Cardiac fibroblast (primary cell): ENCODE results near the gene SLC37A3.
"Not testable (repeated sequence)": the region's sequence is repeated elsewhere in the genome, so short reads cannot be mapped to it uniquely, and the experiment has no call there.

ENCODE experiments used
- DNase-seq, 2 donors: peaks; one replicate each; pipeline versions ENCODE4 v3.0.0 to v3.0.0-alpha.2; 2010; ENCODE audit warnings: low read depth in 2 of 2
- H3K4me3 ChIP-seq, 2 donors: replicated peaks in 1 of 2; 1 replicate in 1 of 2; 2 replicates in 1 of 2; pipeline ENCODE4 v1.5.1; 2011; ENCODE audit warnings: low read depth in 2 of 2, low read length in 2 of 2, mild to moderate bottlenecking in 2 of 2, moderate library complexity in 1 of 2
- TF ChIP-seq, protein P1 (sequence below): IDR thresholded peaks from one replicate; pipeline ENCODE4 v1.5.1; 2011; ENCODE audit warnings: low read depth, mild to moderate bottlenecking, low read length, inconsistent platforms

The SLC37A3 gene

DNA sequence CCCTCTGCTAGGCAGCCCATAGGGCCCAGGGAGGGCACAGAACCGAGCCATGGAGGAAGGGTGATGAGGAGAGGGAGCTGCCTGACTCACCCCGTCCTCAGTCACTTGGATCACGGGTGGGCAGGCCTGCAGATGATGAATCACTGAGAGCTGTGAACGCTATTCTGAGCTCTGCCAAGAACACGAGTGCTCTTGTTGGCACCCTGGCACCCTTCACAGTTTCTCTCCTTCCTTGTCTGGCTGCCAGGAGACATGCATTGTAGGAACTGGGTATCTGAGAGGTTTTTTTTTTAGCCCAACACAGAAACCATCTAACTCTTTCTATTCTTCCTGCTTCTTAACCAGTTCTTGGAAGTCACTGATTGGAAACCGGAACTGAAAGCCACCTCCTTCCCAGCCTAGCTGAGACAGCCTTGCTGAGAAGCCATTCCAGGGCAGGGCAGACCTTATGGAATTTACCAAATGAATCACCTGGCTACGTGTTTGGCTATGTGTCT is 82.1 kb downstream of the SLC37A3 start:
- DNase-seq, result peak; percentile 75 to 81
- TF ChIP-seq, protein P1, sequence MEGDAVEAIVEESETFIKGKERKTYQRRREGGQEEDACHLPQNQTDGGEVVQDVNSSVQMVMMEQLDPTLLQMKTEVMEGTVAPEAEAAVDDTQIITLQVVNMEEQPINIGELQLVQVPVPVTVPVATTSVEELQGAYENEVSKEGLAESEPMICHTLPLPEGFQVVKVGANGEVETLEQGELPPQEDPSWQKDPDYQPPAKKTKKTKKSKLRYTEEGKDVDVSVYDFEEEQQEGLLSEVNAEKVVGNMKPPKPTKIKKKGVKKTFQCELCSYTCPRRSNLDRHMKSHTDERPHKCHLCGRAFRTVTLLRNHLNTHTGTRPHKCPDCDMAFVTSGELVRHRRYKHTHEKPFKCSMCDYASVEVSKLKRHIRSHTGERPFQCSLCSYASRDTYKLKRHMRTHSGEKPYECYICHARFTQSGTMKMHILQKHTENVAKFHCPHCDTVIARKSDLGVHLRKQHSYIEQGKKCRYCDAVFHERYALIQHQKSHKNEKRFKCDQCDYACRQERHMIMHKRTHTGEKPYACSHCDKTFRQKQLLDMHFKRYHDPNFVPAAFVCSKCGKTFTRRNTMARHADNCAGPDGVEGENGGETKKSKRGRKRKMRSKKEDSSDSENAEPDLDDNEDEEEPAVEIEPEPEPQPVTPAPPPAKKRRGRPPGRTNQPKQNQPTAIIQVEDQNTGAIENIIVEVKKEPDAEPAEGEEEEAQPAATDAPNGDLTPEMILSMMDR, result no peak
- H3K4me3 ChIP-seq, result peak overlapping the region in 1 of 2 donors; percentile 14

DNA sequence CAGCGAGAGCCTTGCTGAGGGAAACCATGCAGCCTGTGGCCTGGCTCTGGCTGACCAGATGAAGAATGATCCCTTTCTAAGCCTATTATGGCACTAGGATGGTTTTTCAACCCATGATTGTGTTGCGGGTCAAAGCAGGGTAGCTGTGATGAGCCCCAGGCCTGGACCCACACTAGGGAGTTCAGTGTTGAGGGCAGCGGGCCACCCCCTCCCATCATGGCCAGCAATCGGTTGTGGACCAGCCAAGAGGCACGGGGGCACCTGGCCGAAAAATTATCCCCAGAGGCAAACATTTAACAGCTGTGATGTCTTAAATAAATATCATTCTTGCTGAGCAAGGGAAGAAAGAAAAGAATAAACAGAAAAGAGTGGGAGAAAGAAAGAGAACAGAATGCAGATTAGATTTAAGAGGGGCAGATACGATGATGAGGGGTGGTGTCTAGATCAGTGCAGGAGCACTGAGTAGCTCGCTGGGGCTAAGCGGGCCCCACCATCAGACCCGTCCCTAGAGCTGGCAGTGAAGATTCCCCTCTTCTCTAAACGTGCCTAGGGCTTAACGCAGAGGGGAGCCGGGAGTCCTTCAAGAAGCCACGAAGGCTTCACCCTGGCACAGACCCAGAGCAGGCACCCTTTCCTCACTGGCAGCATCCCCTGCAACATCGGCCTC is 82.7 kb downstream of the SLC37A3 start:
- peak overlapping the region in 1 of 2 donors; percentile 14 for H3K4me3 ChIP-seq
- TF ChIP-seq, protein P1, result no peak
- no peak for DNase-seq

DNA sequence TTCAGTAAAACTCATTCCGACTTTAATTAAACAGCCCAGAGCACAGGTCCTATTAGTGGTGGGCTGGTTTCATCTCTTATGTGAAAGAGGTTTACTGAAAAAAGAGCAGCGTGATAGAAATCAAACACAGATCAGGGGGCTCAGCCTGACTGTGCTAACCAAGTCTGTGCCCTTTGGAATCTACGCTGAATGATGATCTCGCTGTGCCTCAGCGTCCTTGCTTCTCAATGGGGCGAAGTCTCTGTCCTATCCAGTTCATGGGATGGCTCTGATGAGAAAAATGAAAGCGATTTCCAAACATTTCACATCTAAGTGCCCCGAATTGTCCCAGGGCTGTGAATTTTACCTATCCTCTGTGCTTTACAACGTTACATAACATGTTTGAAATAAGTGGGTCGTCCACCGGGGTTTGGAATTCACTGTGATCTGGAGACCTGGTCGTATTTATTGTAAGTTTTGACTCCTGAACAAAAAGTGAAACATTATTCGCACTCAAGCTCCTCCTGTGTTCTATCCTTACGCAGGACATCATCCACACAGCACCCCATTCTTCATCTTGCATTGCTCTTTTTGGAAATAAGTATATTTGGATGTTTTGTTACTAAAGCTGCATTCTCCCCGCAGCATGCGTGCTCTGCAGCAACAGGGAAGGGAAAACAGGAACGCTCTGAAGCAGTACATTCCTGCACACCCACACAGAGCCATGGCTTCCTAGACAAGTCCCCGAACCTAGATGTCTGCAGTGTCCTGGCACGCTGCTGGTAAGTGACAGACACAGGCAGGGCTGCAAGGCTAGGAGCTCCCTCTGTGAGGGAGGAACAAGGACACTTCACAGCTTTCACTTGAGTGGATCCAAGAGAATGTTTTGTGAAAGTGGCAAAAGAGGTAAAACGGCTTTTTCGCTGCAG is 83.5 kb downstream of the SLC37A3 start:
- DNase-seq, result no peak
- TF ChIP-seq, protein P1, result no peak
- no peak overlapping the region for H3K4me3 ChIP-seq

DNA sequence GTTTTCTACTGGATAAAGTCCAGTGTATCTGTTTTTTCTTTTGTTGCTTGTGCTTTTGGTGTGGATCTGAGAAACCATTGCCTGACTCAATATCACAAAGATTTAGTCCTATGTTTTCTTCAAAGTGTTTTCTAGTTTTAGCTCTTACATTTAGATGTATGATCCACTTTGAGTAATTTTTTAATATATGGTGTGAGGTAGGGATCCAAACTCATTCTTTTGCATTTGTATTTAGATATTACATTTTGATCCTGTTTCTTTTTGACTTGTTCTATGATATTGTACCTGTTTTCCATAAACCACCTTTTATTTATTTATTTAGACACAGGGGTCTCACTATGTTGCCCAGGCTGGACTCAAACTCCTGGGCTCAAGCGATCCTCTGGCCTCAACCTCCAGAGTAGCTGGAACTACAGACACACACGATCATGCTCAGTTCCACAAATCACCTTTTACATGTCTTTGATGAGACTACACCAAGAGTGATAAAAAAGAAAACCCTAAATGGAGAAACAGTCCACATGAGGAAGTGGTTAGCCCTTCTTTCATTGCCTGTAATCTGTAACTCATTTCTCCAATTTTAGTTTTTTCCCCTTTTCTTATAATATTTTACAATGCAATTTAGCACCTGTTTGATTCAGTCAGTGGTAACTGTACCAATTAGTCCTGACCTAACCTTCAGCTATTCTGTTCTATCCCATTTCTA is 86.0 kb downstream of the SLC37A3 start:
- TF ChIP-seq, protein P1, result no peak
- H3K4me3 ChIP-seq, result no peak overlapping the region
- no peak for DNase-seq

DNA sequence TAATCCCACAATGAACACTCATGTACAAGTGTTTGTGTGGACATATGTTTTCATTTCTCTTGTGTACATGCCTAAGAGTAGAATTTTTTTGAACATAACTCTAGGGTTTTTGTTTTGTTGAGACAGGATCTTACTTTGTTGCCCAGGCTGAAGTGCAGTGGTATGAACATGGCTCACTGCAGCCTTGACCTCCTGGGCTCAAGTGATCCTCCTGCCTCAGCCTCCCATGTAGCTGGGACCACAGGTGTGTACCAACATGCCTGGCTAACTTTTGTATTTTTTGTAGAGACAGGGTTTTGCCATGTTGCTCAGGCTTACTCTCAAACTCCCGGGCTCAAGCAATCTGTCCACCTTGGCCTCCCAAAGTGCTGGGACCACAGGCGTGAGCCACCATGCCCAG is 87.2 kb downstream of the SLC37A3 start:
- DNase-seq, result not testable (repeated sequence)

DNA sequence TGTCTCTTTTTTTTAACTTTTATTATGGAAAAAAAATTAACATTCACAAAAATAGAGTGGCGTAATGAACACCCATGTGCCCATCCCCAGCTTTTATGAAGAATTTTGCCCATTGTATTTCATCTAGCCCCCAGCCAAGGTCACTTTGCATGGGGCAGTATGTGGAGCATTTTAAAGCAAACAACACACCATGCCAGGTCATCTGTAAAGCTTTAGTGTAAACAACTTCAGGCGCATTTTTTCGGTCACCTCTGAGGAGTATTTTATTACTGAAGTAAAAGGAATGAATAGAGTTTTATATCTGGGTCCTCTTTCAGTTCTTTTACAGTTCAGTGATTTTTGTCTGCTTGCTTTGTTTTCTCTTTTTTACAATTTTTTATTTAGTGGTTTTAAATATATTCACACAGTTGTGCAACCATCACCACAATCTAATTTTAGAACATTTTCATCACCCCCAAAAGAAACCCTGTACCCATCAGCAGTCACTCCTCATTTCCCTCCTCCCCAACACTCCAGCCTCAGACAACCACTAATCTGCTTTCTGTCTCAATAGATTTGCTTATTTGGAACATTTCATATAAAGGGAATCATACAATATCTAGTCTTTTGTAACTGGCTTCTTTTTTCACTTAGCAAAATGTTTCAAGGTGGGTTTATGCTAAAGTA is 87.9 kb downstream of the SLC37A3 start:
- TF ChIP-seq, protein P1, result no peak
- no peak overlapping the region for H3K4me3 ChIP-seq
- no peak for DNase-seq

More for the DNA sequence above, 87.2 kb downstream of the SLC37A3 start:
- not testable (repeated sequence) for H3K4me3 ChIP-seq
